ENCODE measurements around the gene SPON1. TPM values are rescaled to one million over a fixed set of nuclear protein-coding genes. Genes with fewer than 3 reads are reported as not detected.

The SPON1 gene
- total and polyA plus RNA-seq, 2 of the 8 experiments (the other 6 are each of a cell fraction or from before 2014, with no cell fraction given): 1.5 to 5.4 TPM

DNA sequence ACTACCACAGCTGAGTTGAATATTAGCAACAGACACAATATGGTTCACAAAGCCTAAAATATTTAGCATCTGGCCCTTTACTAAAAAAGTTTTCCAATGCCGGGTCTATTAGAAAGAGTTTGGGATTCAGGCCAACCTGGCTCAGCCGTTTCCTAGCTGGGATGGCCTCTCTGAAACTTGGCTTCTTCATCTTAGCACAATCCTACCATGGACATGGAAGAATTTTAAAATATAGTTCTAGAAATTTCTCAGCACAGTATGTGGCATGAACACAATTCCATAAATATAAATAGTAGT is 292.7 kb downstream of the SPON1 start:
- ChIA-PET CTCF (ENCODE audit: partially characterized antibody) (interaction anchor here (0.6 kb wide), 2 partner anchors 204 to 236 kb away, joined by 5 read pairs; no protein-coding TSS in a partner anchor), POLR2A (ENCODE audit: partially characterized antibody) (no interaction called here)
- H4K91ac ChIP-seq (replicated peaks; ENCODE audit: insufficient read length, low read length): no peak overlapping the region
- H4K20me1 ChIP-seq (replicated peaks in 1 of 2; ENCODE audit: control insufficient read depth in 1 of 2, insufficient read depth in 2 of 2, low read length in 2 of 2): no peaks in the 10 kb centered on the region
- TF ChIP-seq CEBPB (IDR thresholded peaks at IDR 0.05; ENCODE audit: low read depth, low read length) (no peak), SRF (IDR thresholded peaks at IDR 0.05; ENCODE audit: low read depth, low read length) (no peak), EGR1 (IDR thresholded peaks at IDR 0.05; ENCODE audit: borderline replicate concordance, low read depth, low read length) (no peak)
- TF ChIP-seq, protein P1, sequence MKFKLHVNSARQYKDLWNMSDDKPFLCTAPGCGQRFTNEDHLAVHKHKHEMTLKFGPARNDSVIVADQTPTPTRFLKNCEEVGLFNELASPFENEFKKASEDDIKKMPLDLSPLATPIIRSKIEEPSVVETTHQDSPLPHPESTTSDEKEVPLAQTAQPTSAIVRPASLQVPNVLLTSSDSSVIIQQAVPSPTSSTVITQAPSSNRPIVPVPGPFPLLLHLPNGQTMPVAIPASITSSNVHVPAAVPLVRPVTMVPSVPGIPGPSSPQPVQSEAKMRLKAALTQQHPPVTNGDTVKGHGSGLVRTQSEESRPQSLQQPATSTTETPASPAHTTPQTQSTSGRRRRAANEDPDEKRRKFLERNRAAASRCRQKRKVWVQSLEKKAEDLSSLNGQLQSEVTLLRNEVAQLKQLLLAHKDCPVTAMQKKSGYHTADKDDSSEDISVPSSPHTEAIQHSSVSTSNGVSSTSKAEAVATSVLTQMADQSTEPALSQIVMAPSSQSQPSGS (IDR thresholded peaks at IDR 0.05; ENCODE audit: low read length): no peak
- H4K5ac ChIP-seq (ENCODE audit: insufficient read length, low read depth, low read length): no peak overlapping the region
- FAIRE-seq (no peak), DNase-seq (ENCODE audit: low read depth in 1 of 2, low spot score in 2 of 2) (no peak)
- no peak overlapping the region for H3K23ac ChIP-seq (ENCODE audit: insufficient read length)
- H2BK5ac ChIP-seq (ENCODE audit: low read depth, low read length): no peak overlapping the region
- no peak overlapping the region for H3K4ac ChIP-seq (replicated peaks; ENCODE audit: insufficient read length, low read depth, low read length)
- H3K18ac ChIP-seq (ENCODE audit: extremely low read depth, low read length): no peak overlapping the region
- H3K4me3 ChIP-seq (ENCODE audit: extremely low read depth in 1 of 4, insufficient read depth in 2 of 4, low read depth in 3 of 4, low read length in 4 of 4): no peak overlapping the region
- H2BK20ac ChIP-seq (ENCODE audit: low read length): no peak overlapping the region
- no peaks in the 10 kb centered on the region; a peak in 1 of 7 replicates for H3K4me1 ChIP-seq (replicated peaks in 1 of 4; ENCODE audit: control insufficient read depth in 3 of 4, insufficient read depth in 4 of 4, low read length in 3 of 4)
- H2AFZ ChIP-seq (ENCODE audit: low read length): no peak overlapping the region
- H3K9me3 ChIP-seq (ENCODE audit: insufficient read depth in 2 of 2, low read depth in 1 of 2, low read length in 1 of 2): no peaks in the 10 kb centered on the region
- no peak overlapping the region for H3K4me2 ChIP-seq (ENCODE audit: insufficient read depth in 1 of 2, low read depth in 2 of 2, low read length in 2 of 2)
- no peaks in the 10 kb centered on the region for H3K27me3 ChIP-seq (replicated peaks in 1 of 4; ENCODE audit: control insufficient read depth in 3 of 4, extremely low read depth in 1 of 4, insufficient read depth in 3 of 4, low read length in 3 of 4)
- H3K79me2 ChIP-seq (ENCODE audit: control insufficient read depth in 1 of 2, insufficient read depth in 2 of 2, low read length in 2 of 2): no peaks in the 10 kb centered on the region
- H2AK5ac ChIP-seq (ENCODE audit: low read depth, low read length): no peak overlapping the region
- 39% methylated on average over 2 of the region's 2 CpGs; no CpG with 5 or more reads in 1 of the 2 experiments for WGBS, 2 experiments (ENCODE audit: extremely low coverage in 1 of 2, insufficient coverage in 1 of 2, insufficient read length in 1 of 2, insufficient replicate concordance in 2 of 2, low coverage in 1 of 2, low lambda C conversion rate in 2 of 2, missing lambda C conversion rate in 1 of 2)
- no peak overlapping the region for H2BK120ac ChIP-seq (replicated peaks; ENCODE audit: low read depth, low read length)
- H2BK12ac ChIP-seq (ENCODE audit: low read depth, low read length): no peak overlapping the region
- no peak overlapping the region for H3K9ac ChIP-seq (replicated peaks in 1 of 4; ENCODE audit: extremely low read depth in 1 of 4, low read depth in 3 of 4, low read length in 3 of 4)
- H3K56ac ChIP-seq (replicated peaks; ENCODE audit: insufficient read length, low read depth, low read length): no peak overlapping the region
- H2BK15ac ChIP-seq (ENCODE audit: low read length): no peak overlapping the region
- H3K27ac ChIP-seq (ENCODE audit: low read depth, low read length): no peak overlapping the region
- H4K8ac ChIP-seq (ENCODE audit: extremely low read depth, insufficient read depth, low read length): no peak overlapping the region
- no peaks in the 10 kb centered on the region for H3K36me3 ChIP-seq (ENCODE audit: control insufficient read depth in 2 of 4, insufficient read depth in 4 of 4, low read length in 3 of 4)
- no peaks in the 10 kb centered on the region for H3K79me1 ChIP-seq (ENCODE audit: low read depth, low read length)
- no peaks in the 10 kb centered on the region for H3K23me2 ChIP-seq (ENCODE audit: low read depth, low read length)
- H3K14ac ChIP-seq (ENCODE audit: insufficient read length): no peak overlapping the region
